Osteoblast (primary cell): ENCODE results near the gene CFAP100. TPM values are rescaled to one million over a fixed set of nuclear protein-coding genes. Genes with fewer than 3 reads are reported as not detected.

ENCODE experiments used
- DNase-seq: peaks from one replicate; pipeline ENCODE4 v3.0.0; 2011; ENCODE audit warnings: low spot score, mixed read lengths; ENCODE audit not compliant: insufficient read length; ENCODE audit errors: missing footprints
- H2AFZ ChIP-seq: 2 replicates; pipeline ENCODE4 v1.6.0; 2011; ENCODE audit warnings: mild to moderate bottlenecking, low read length
- H3K27ac ChIP-seq: 2 replicates; pipeline ENCODE4 v1.5.1; 2011; ENCODE audit warnings: mild to moderate bottlenecking, low read depth, low read length, moderate library complexity
- H3K27me3 ChIP-seq: 2 replicates; pipeline ENCODE4 v1.6.0; 2012; ENCODE audit warnings: mild to moderate bottlenecking, control low read depth, inconsistent platforms, low read length, moderate library complexity; ENCODE audit not compliant: insufficient read depth
- H3K36me3 ChIP-seq: 2 replicates; pipeline ENCODE4 v1.5.1; 2011; ENCODE audit warnings: mild to moderate bottlenecking, low read length, control low read depth, moderate library complexity; ENCODE audit not compliant: insufficient read depth
- H3K4me1 ChIP-seq: 2 replicates; pipeline ENCODE4 v1.5.1; 2011; ENCODE audit warnings: mild to moderate bottlenecking, low read length, control low read depth, moderate library complexity; ENCODE audit not compliant: insufficient read depth
- H3K4me2 ChIP-seq: 2 replicates; pipeline ENCODE4 v1.6.0; 2011; ENCODE audit warnings: mild to moderate bottlenecking, low read length; ENCODE audit not compliant: insufficient read depth
- H3K4me3 ChIP-seq: fragments of 200-600 bp; sonication (generic); 3 replicates; pipeline ENCODE4 v1.5.1; 2012; ENCODE audit warnings: mild to moderate bottlenecking, low read length, inconsistent platforms; ENCODE audit not compliant: insufficient read depth
- H3K79me2 ChIP-seq: 2 replicates; pipeline ENCODE4 v1.6.0; 2012; ENCODE audit warnings: mild to moderate bottlenecking, low read length, control low read depth, inconsistent platforms; ENCODE audit not compliant: insufficient read depth
- H3K9me3 ChIP-seq: 2 replicates; pipeline ENCODE4 v1.5.1; 2011; ENCODE audit warnings: low read depth, low read length, control low read depth
- H4K20me1 ChIP-seq: 2 replicates; pipeline ENCODE4 v1.6.0; 2012; ENCODE audit warnings: mild to moderate bottlenecking, low read length, control low read depth; ENCODE audit not compliant: insufficient read depth
- CTCF ChIP-seq: IDR thresholded peaks from 2 replicates; pipeline ENCODE4 v1.5.1; 2011; ENCODE audit warnings: mild to moderate bottlenecking, low read depth, low read length, moderate library complexity; ENCODE audit errors: extremely low read depth
- total RNA-seq: library from RNA; depleted of rRNA; stranded (reverse); fragments of >200 nt; gene quantifications from 2 replicates; pipeline ENCODE4 v1.2.3, GENCODE V29; 2012

The CFAP100 gene
- total RNA-seq, 1 donor = not detected

- Histone ChIP-seq H3K4me2 (no peak overlapping the region), H3K9me3 (peaks cover 12% of the 10 kb centered on the region), H3K4me3 (no peak overlapping the region), H2AFZ (no peak overlapping the region), H4K20me1 (no peaks in the 10 kb centered on the region), H3K79me2 (no peaks in the 10 kb centered on the region), H3K27me3 (peaks cover 41% of the 10 kb centered on the region), H3K36me3 (no peaks in the 10 kb centered on the region), H3K27ac (no peak overlapping the region), H3K4me1 (peaks cover 19% of the 10 kb centered on the region)
- peak; percentile 51 for DNase-seq
- no peak for TF ChIP-seq CTCF
Observed at GRCh38 chr3:126360046-126360713, 34.5 kb upstream of the CFAP100 start.

GRCh38 chr3:126360714-126361060 lies 34.0 kb upstream of the CFAP100 start:
- no peaks in the 10 kb centered on the region for H3K36me3 ChIP-seq
- no peaks in the 10 kb centered on the region for H3K79me2 ChIP-seq
- no peaks in the 10 kb centered on the region for H4K20me1 ChIP-seq
- H2AFZ ChIP-seq = no peak overlapping the region
- H3K4me2 ChIP-seq = no peak overlapping the region
- no peak overlapping the region for H3K4me3 ChIP-seq
- no peak overlapping the region for H3K27ac ChIP-seq
- peaks cover 41% of the 10 kb centered on the region for H3K27me3 ChIP-seq
- H3K9me3 ChIP-seq = peaks cover 12% of the 10 kb centered on the region
- no peak for TF ChIP-seq CTCF
- peaks cover 16% of the 10 kb centered on the region for H3K4me1 ChIP-seq
- no peak for DNase-seq

- no peak overlapping the region for H3K27ac ChIP-seq
- no peaks in the 10 kb centered on the region for H3K79me2 ChIP-seq
- no peak overlapping the region for H3K4me3 ChIP-seq
- no peak overlapping the region for H2AFZ ChIP-seq
- TF ChIP-seq CTCF = no peak
- H4K20me1 ChIP-seq = no peaks in the 10 kb centered on the region
- H3K4me2 ChIP-seq = no peak overlapping the region
- H3K4me1 ChIP-seq = peaks cover 11% of the 10 kb centered on the region
- H3K9me3 ChIP-seq = peaks cover 12% of the 10 kb centered on the region
- peaks cover 41% of the 10 kb centered on the region for H3K27me3 ChIP-seq
- no peak for DNase-seq
- no peaks in the 10 kb centered on the region for H3K36me3 ChIP-seq
Observed at GRCh38 chr3:126361211-126361610, 33.5 kb upstream of the CFAP100 start.

GRCh38 chr3:126364130-126364695 lies 30.5 kb upstream of the CFAP100 start:
- Histone ChIP-seq H3K36me3 (no peaks in the 10 kb centered on the region), H3K27ac (no peak overlapping the region), H3K9me3 (peaks cover 6% of the 10 kb centered on the region), H3K4me3 (no peak overlapping the region), H3K79me2 (no peaks in the 10 kb centered on the region), H3K4me2 (no peak overlapping the region), H4K20me1 (no peaks in the 10 kb centered on the region), H2AFZ (no peak overlapping the region), H3K27me3 (peaks cover 28% of the 10 kb centered on the region), H3K4me1 (no peaks in the 10 kb centered on the region)
- no peak for DNase-seq
- no peak for TF ChIP-seq CTCF
